ENCODE measurements around the gene GGPS1.
"Not testable (repeated sequence)": the region's sequence is repeated elsewhere in the genome, so short reads cannot be mapped to it uniquely, and the experiment has no call there.

Gene GGPS1

GRCh38 chr1:235304549-235305451, 23.6 kb upstream of the GGPS1 start:
- no peak for DNase-seq (ENCODE audit: low read depth in 2 of 2)

GRCh38 chr1:235307158-235308124, 20.9 kb upstream of the GGPS1 start:
- no peak for DNase-seq (ENCODE audit: low read depth in 2 of 2)

GRCh38 chr1:235309206-235309605, 19.2 kb upstream of the GGPS1 start:
- not testable (repeated sequence) for DNase-seq (ENCODE audit: low read depth in 2 of 2)

- no peak for DNase-seq (ENCODE audit: low read depth in 2 of 2)
Observed at GRCh38 chr1:235313262-235313661, 15.1 kb upstream of the GGPS1 start.

GRCh38 chr1:235313931-235314678, 14.3 kb upstream of the GGPS1 start:
- no peak for DNase-seq (ENCODE audit: low read depth in 2 of 2)

GRCh38 chr1:235315173-235315572, 13.2 kb upstream of the GGPS1 start:
- DNase-seq (ENCODE audit: low read depth in 2 of 2): no peak

GRCh38 chr1:235315735-235316134, 12.6 kb upstream of the GGPS1 start:
- DNase-seq (ENCODE audit: low read depth in 2 of 2): no peak

GRCh38 chr1:235317168-235317567, 11.2 kb upstream of the GGPS1 start:
- no peak for DNase-seq (ENCODE audit: low read depth in 2 of 2)

- no peak for DNase-seq (ENCODE audit: low read depth in 2 of 2)
Observed at GRCh38 chr1:235319255-235319654, 9.1 kb upstream of the GGPS1 start.

GRCh38 chr1:235320521-235321179, 7.7 kb upstream of the GGPS1 start:
- DNase-seq (ENCODE audit: low read depth in 2 of 2): no peak

- DNase-seq (ENCODE audit: low read depth in 2 of 2): no peak
Observed at GRCh38 chr1:235324296-235324695, 4.1 kb upstream of the GGPS1 start.

- no peak for DNase-seq (ENCODE audit: low read depth in 2 of 2)
Observed at GRCh38 chr1:235325139-235325538, 3.2 kb upstream of the GGPS1 start.

- DNase-seq (ENCODE audit: low read depth in 2 of 2): no peak
Observed at GRCh38 chr1:235325854-235326253, 2.5 kb upstream of the GGPS1 start.

GRCh38 chr1:235326719-235327558, 1.4 kb upstream of the GGPS1 start:
- no peak for DNase-seq (ENCODE audit: low read depth in 2 of 2)

GRCh38 chr1:235327559-235328270, 655 bp upstream of the GGPS1 start, which contains the start of gene ARID4B:
ARID4B (minus strand) TSS chr1:235328179; CDS start chr1:235326919, 1,260 bp downstream.
- DNase-seq (ENCODE audit: low read depth in 2 of 2): no peak

- DNase-seq (ENCODE audit: low read depth in 2 of 2): no peak
Observed at GRCh38 chr1:235329139-235329902, 951 bp downstream of the GGPS1 start.

GRCh38 chr1:235330918-235331285, 2.5 kb downstream of the GGPS1 start:
- DNase-seq (ENCODE audit: low read depth in 2 of 2): no peak

- no peak for DNase-seq (ENCODE audit: low read depth in 2 of 2)
Observed at GRCh38 chr1:235331401-235331800, 3.0 kb downstream of the GGPS1 start.

- DNase-seq (ENCODE audit: low read depth in 2 of 2): no peak
Observed at GRCh38 chr1:235336903-235337302, 8.5 kb downstream of the GGPS1 start.

All from fibroblast of skin of left quadriceps (primary cell).